G401 (cell line): ENCODE data around the gene METTL27. TPM values are rescaled to one million over a fixed set of nuclear protein-coding genes. Genes with fewer than 3 reads are reported as not detected.
"Not testable (repeated sequence)": the region's sequence is repeated elsewhere in the genome, so short reads cannot be mapped to it uniquely, and the experiment has no call there.

ENCODE experiments used
- DNase-seq: peaks from one replicate; pipeline ENCODE4 v3.0.0-alpha.2; 2015; ENCODE audit warnings: low spot score
- in situ Hi-C: cut with HindIII; loops from 2 replicates; pipeline ENCODE4 v1.10.0; 2016; ENCODE audit warnings: low sequenced_read_pairs, mixed read lengths
- total RNA-seq: library from RNA; depleted of rRNA; stranded (reverse); fragments of >200 nt; shearing (Covaris generic); gene quantifications from 2 replicates; pipeline ENCODE4 v1.2.3, GENCODE V29; 2014; rRNA removed

The METTL27 gene, protein sequence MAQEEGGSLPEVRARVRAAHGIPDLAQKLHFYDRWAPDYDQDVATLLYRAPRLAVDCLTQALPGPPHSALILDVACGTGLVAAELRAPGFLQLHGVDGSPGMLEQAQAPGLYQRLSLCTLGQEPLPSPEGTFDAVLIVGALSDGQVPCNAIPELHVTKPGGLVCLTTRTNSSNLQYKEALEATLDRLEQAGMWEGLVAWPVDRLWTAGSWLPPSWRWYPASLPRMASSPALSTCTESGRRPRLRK
- total RNA-seq, result not detected in 2 replicates

DNA sequence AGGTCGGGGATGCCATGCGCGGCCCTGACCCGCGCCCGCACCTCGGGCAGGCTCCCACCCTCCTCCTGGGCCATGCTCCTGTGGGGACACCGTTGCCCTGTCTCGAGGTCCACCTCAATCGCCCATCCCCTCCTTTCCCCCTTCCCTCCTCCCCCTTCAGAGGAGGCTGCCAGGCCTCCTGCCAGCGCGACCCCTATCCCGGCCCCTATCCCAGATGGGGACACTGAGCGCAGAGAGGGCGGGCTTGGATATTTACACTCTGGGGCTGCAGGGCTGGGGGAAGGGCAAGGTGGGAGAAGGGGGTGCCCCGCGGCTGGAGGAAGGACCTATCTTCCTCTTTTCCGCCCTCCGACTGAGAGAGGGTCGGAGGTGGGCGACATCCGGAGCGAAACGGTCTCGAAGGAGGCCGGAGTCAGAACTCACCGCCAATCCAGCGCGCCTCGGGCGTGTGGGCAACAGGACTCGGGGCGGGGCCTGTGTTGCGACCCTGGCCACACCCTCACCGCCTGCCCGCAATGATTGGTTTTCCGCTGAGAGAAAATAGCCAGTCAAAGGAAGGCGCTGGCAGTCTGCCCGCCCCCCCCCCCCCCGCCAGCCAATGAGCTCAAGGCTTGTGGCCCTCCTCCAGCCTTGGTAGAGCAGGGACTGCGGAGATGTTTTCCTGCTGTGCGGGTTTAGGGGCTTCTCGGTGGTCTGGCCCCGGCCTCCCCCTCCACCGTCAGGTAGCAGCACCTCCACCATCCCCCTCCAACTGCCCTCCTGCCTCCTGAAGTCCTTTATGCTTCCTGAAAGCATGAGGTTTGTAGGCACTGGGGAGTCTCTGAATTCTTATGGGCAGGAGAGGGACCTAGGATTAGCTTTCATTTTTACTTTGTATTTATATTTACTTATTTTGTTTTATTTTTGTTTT lies at the start of gene METTL27:
METTL27 (minus strand) TSS at position 450 of the 910 bp plus-strand sequence; CDS start at position 74, 376 bp downstream.
- peak; percentile 95 for DNase-seq
- in situ Hi-C loops, result no loop called here

GRCh38 chr7:73891178-73891885 lies 49.0 kb upstream of the METTL27 start:
- in situ Hi-C loops, result no loop called here

GRCh38 chr7:73890555-73891147 lies 48.3 kb upstream of the METTL27 start:
- in situ Hi-C loops, result no loop called here
- DNase-seq, result no peak

More at GRCh38 chr7:73891178-73891885, 49.0 kb upstream of the METTL27 start:
- DNase-seq, result no peak

GRCh38 chr7:73888959-73889358 lies 46.6 kb upstream of the METTL27 start:
- in situ Hi-C loops, result no loop called here
- no peak for DNase-seq

DNA sequence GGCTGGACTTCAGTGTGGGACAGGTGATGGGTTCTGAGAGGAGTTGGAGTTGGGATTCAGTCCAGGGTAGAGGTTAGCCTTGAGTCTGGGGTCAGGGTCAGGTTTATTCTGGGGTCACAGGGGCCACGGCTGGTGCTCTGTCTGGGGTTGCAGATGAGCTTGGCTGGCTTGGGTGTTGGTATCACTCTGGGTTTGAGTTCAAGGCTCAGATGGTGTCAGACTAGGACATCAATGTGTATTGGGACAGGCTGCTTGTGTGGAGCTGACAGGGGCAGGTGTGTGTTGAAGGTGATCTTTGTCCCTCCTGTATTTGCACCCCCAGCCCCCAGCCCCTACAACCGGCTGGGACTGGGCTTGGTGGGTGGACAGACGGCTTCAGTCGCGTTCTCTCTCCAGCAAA lies 45.4 kb upstream of the METTL27 start:
- in situ Hi-C loops, result no loop called here
- DNase-seq, result no peak

DNA sequence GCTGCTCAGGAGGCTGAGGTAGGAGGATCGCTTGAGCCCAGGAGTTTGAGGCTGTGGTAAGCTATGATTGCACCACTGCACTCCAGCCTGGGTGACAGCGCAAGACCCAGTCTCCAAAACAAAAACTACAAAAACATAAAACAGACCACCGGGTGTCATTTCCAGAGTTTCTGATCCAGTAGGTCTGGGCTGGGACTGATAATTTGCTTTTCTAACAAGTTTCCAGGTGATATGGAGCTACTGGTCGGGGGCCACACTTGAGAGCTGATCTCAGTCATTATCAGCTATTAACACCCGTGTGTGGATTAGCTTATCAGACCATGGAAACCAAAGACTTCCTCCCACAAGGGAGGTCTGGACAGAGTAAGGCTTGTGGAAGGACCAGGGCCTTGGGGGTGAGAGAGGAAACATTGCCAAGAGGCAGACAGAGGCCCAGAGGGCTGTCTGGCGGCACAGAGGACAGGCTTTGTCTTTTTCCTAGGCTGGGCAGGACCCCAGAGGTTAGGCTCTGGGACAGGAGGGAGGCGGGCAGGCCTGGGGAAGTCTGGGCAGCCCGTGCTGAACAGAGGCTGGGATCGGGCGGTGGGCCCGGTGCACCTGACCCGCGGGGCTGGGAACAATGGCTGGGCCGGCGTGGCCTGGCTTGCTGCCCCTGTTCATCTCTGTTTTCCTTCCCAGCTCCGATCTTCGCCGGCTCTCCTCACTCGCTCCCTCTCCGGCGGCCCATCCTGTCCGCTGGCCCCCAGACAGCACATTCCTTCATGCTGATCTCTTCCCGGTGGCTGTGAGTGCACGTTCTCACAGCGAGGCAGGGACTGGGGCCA lies 43.9 kb upstream of the METTL27 start:
- DNase-seq, result no peak

GRCh38 chr7:73885433-73885974 lies 43.2 kb upstream of the METTL27 start:
- DNase-seq, result no peak
- in situ Hi-C loops, result no loop called here

More for the DNA sequence above, 43.9 kb upstream of the METTL27 start:
- in situ Hi-C loops, result no loop called here

GRCh38 chr7:73884867-73885422 lies 42.6 kb upstream of the METTL27 start:
- DNase-seq, in situ Hi-C loops: not testable (repeated sequence)

DNA sequence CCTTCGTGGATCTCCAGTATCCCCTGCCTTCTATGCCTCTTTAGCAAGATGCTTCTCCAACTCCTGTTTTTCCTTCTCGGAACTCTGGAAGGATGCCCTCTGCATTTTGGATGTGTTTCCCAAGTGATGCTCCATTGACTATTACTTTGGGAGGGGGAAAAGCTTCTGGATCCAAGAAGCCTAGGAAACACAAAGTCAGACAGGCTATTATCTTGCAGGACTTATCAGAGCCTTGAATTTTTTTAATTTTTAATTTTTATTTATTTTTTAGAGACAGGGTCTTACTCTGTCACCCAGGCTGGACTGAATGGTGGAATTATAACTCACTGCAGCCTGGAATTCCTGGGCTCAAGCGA lies 39.7 kb upstream of the METTL27 start:
- in situ Hi-C loops, result no loop called here
- no peak for DNase-seq

DNA sequence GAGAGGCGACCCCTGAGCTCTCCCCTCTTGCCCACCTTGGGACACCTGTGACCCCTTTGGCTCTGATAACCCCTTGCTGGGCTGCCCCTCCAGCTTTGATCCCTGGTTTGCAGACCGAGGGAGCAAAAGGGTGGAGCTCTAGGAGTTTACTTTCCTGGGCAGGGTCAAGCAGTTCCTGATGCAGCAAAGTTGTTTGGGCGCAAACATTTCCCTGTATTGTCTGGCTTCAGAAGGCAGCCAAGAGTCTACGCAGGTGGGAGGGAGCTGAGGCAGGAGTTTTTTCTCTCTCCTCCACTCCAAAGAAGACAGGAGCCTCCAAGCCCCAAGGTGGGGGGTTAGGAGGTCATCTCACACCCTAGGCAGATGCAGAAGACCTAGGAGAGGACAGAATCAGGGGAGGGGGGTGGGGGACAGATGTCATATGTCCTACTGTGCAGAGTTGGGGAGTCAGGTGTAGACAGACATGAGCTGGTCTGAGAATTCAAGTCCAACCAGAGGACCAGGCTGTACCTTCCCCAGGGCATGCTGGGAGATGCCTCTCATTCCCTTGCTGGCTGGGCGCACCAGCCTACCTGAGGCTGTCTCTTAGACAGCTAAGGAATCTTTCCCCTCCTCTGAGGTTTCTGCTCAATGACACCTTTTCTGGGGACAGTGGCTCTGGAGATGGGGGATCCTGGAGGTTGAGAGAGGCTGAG lies 39.2 kb upstream of the METTL27 start:
- DNase-seq, result no peak
- in situ Hi-C loops, result no loop called here

- in situ Hi-C loops, result no loop called here
These were observed 38.5 kb upstream of the METTL27 start for GRCh38 chr7:73880755-73881328.

DNA sequence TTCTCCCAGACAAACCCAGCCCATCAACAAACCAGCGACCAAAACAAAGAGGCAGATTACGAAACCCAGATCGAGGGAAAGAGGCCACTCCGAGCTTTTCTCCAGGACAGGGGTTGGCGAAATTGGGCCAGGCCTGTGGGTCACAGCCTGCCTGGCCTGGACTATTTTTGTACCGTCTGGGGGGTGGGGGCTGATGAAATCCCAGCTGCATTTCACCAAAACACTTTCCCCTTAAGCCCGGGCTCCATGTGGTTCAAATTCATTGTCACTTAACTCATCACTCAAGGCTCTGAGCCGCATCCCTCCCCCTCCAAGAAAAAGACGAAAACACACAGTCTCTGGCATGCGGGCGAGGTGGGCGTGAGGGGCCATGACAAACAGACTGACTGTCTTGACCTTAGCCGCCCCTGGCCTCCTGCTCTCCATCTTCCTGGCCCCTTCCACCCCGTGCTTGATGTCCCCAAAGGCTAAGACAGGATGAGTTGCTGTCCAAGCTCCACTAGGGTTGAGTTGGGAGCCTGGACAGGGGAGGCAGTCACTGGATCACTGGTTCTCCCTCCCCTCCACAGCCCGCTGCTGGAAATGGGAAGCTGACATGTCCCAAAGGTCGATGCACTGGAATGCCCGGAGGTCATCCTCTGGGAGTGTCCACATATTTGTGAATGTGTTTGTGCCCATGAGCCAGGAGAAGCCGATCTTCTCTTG lies 37.8 kb upstream of the METTL27 start:
- in situ Hi-C loops, result no loop called here
- DNase-seq, result no peak

More at GRCh38 chr7:73880755-73881328, 38.5 kb upstream of the METTL27 start:
- no peak for DNase-seq

GRCh38 chr7:73876973-73877372 lies 34.7 kb upstream of the METTL27 start:
- no peak for DNase-seq
- in situ Hi-C loops, result no loop called here

DNA sequence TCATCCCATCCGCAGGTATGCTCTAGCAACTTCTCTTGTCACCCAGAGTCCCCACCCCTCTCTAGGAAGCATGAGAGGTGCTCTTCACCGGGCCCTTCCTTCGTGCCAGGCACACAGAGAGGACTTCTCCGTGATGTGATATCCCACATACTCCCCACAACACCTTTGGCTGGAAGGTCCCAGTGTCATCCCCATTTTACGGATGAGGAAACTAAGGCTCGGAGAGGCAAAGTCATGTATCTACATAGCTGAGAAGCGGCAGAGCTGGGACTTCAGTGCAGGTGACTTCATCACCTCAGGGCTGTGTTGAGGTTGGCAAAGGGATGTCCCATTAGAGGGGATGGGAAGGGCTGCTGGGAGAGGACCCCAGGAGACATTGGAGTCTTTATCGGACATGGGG lies 34.0 kb upstream of the METTL27 start:
- no peak for DNase-seq
- in situ Hi-C loops, result no loop called here

GRCh38 chr7:73872056-73872908 lies 30.0 kb upstream of the METTL27 start:
- no peak for DNase-seq
- in situ Hi-C loops, result loop anchor here (25.0 kb wide), 1 partner anchor 140 kb away; no protein-coding TSS in a partner anchor
